Neural progenitor cell (in vitro differentiated cells): Measurements from ENCODE around the gene OR2A12.

Experiments used
- CTCF ChIP-seq: fragments of 200-600 bp; sonication (generic); IDR thresholded peaks from 2 replicates; pipeline ENCODE4 v1.5.1; 2017; ENCODE audit warnings: antibody characterized with exemption, mild to moderate bottlenecking
- EZH2 ChIP-seq: fragments of 200-600 bp; sonication (generic); IDR thresholded peaks from 2 replicates; pipeline ENCODE4 v1.6.1; 2017; ENCODE audit warnings: antibody characterized with exemption, mild to moderate bottlenecking, moderate library complexity
- EZH2phosphoT487 ChIP-seq: fragments of 200-600 bp; sonication (generic); IDR thresholded peaks from 2 replicates; pipeline ENCODE4 v1.6.1; 2017; ENCODE audit warnings: antibody characterized with exemption

- TF ChIP-seq CTCF = no peak
- no peak for TF ChIP-seq EZH2
- no peak for TF ChIP-seq EZH2phosphoT487
These were observed 48.6 kb upstream of the OR2A12 start for GRCh38 chr7:144037414-144038035.
